K562 (cell line): ENCODE measurements around the gene ANO2. TPM values are rescaled to one million over a fixed set of nuclear protein-coding genes. Genes with fewer than 3 reads are reported as not detected.

ENCODE experiments used
- ATAC-seq: fragments of 200-7000 bp; cut with Tn5 transposase; 3 replicates; pipeline ENCODE4 v1.9.1; 2020; ENCODE audit warnings: moderate library complexity
- BruUV-seq: library from RNA; stranded (reverse); fragments of 400-500 nt; replicated peaks from 2 replicates; lab custom pipeline; 2021; lab: Mats Ljungman, UMichigan
- CTCF ChIA-PET: fragments of 300-600 bp; formaldehyde crosslinking; extraction: SDS; loops from one replicate; lab custom pipeline; 2021; ENCODE audit warnings: low intra/inter-chr PET ratio; lab: Yijun Ruan, JAX
- POLR2A ChIA-PET: fragments of 300-600, 350-650 bp; sonication (Branson Sonifier 250); formaldehyde crosslinking; extraction: SDS; loops from one replicate; lab custom pipeline; 2021; ENCODE audit warnings: antibody characterized with exemption, inconsistent platforms; lab: Yijun Ruan, JAX
- DNase-seq, 4 experiments: peaks; one replicate each; pipeline versions ENCODE4 v3.0.0 to v3.0.0-alpha.2; 2011 to 2018; ENCODE audit warnings: low spot score in 3 of 4, mixed read lengths in 3 of 4; ENCODE audit errors: extremely low read depth in 1 of 4
- FAIRE-seq: peaks from 2 replicates; lab custom pipeline; 2011; peaks lifted over from hg19 to GRCh38; lab: Jason Lieb, UNC
- H2AFZ ChIP-seq: 2 replicates; pipeline ENCODE4 v1.6.0; 2011; ENCODE audit warnings: low read depth, low read length, control low read depth, inconsistent platforms
- H3K27ac ChIP-seq: fragments of 200-600 bp; 3 replicates; pipeline ENCODE4 v1.8.0; 2011; ENCODE audit warnings: low read depth, mild to moderate bottlenecking, control low read depth, inconsistent platforms, low read length, moderate library complexity, mixed read lengths; ENCODE audit errors: extremely low read depth
- H3K27me3 ChIP-seq, 2 experiments: fragments of 300-600 bp in 1 of 2; 2 replicates in 1 of 2; 3 replicates in 1 of 2; pipeline versions ENCODE4 v1.6.0 to v1.8.0; 2011; ENCODE audit warnings: inconsistent platforms in 2 of 2, low read length in 2 of 2, mild to moderate bottlenecking in 1 of 2, mixed read lengths in 1 of 2, moderate library complexity in 1 of 2; ENCODE audit not compliant: control insufficient read depth in 2 of 2, insufficient read depth in 2 of 2
- H3K36me3 ChIP-seq: fragments of 300-600 bp; 3 replicates; pipeline ENCODE4 v1.8.0; 2011; ENCODE audit warnings: mild to moderate bottlenecking, low read length, inconsistent platforms; ENCODE audit not compliant: control insufficient read depth, insufficient read depth
- H3K4me1 ChIP-seq, 2 experiments: fragments of 200-600 bp in 1 of 2; replicated peaks in 1 of 2; 2 replicates in 1 of 2; 3 replicates in 1 of 2; pipeline versions ENCODE4 v1.5.1 to v1.8.0; 2011; ENCODE audit warnings: inconsistent platforms in 2 of 2, low read length in 2 of 2, mild to moderate bottlenecking in 1 of 2, mixed read lengths in 1 of 2, moderate library complexity in 1 of 2; ENCODE audit not compliant: control insufficient read depth in 2 of 2, insufficient read depth in 2 of 2
- H3K4me2 ChIP-seq: 2 replicates; pipeline ENCODE4 v1.6.1; 2011; ENCODE audit warnings: low read length, control low read depth, inconsistent platforms, mixed read lengths; ENCODE audit not compliant: insufficient read depth
- H3K4me3 ChIP-seq: fragments of 200-600 bp; sonication (generic), shearing (Covaris generic); 2 replicates; pipeline ENCODE4 v1.5.1; 2016; ENCODE audit warnings: control low read depth, inconsistent platforms
- H3K79me2 ChIP-seq: fragments of 200-600 bp; 3 replicates; pipeline ENCODE4 v1.8.0; 2011; ENCODE audit warnings: low read length, inconsistent platforms; ENCODE audit not compliant: control insufficient read depth, insufficient read depth
- H3K9ac ChIP-seq, 2 experiments: 2 replicates each; pipeline versions ENCODE4 v1.6.0 to v1.6.1; 2011; ENCODE audit warnings: low read depth in 2 of 2, low read length in 2 of 2, control low read depth in 1 of 2, inconsistent platforms in 1 of 2, mild to moderate bottlenecking in 1 of 2, mixed read lengths in 1 of 2; ENCODE audit not compliant: insufficient read depth in 1 of 2
- H3K9me1 ChIP-seq: one replicate; pipeline ENCODE4 v1.6.0; 2011; ENCODE audit warnings: inconsistent platforms, mild to moderate bottlenecking, low read length, moderate library complexity; ENCODE audit not compliant: control insufficient read depth, insufficient read depth
- H3K9me3 ChIP-seq: replicated peaks from 2 replicates; pipeline ENCODE4 v1.5.1; 2011; ENCODE audit warnings: low read depth, low read length, inconsistent platforms; ENCODE audit not compliant: control insufficient read depth, insufficient read depth
- H4K20me1 ChIP-seq: replicated peaks from 2 replicates; pipeline ENCODE4 v1.6.1; 2011; ENCODE audit warnings: low read length, inconsistent platforms, mixed read lengths; ENCODE audit not compliant: control insufficient read depth, insufficient read depth
- CSDE1 ChIP-seq, 2 experiments: fragments of 450-650 bp; IDR thresholded peaks; 2 replicates each; pipeline ENCODE4 v1.6.1; 2016; ENCODE audit warnings: mild to moderate bottlenecking in 1 of 2
- CTCF ChIP-seq, 3 experiments: IDR thresholded peaks in 2 of 3; conservative IDR thresholded peaks in 1 of 3; 2 replicates each; pipeline ENCODE4 v1.5.1; 2011 to 2012; ENCODE audit warnings: low read length in 3 of 3, mild to moderate bottlenecking in 3 of 3, control low read depth in 2 of 3, improper control_type of control experiment in 1 of 3, inconsistent platforms in 1 of 3, low read depth in 1 of 3, mixed read lengths in 1 of 3, moderate library complexity in 1 of 3; ENCODE audit not compliant: insufficient read depth in 2 of 3
- NBN ChIP-seq: fragments of 450-650 bp; IDR thresholded peaks from 2 replicates; pipeline ENCODE4 v1.6.1; 2016; ENCODE audit warnings: low read depth, mild to moderate bottlenecking
- RAD21 ChIP-seq, 2 experiments: fragments of 250-450 bp in 1 of 2; fragments of 450-650 bp in 1 of 2; sonication (Bioruptor Pico) in 1 of 2; formaldehyde crosslinking in 1 of 2; IDR thresholded peaks in 1 of 2; conservative IDR thresholded peaks in 1 of 2; 2 replicates each; pipeline versions ENCODE4 v1.4.0 to v1.8.0; 2020 to 2022; ENCODE audit warnings: mild to moderate bottlenecking in 2 of 2, moderate library complexity in 1 of 2
- RNF219 ChIP-seq: fragments of 250-450 bp; sonication (Bioruptor Pico); IDR thresholded peaks from 2 replicates; pipeline ENCODE4 v1.5.0; 2022; ENCODE audit warnings: mild to moderate bottlenecking
- TBL1XR1 ChIP-seq, 2 experiments: IDR thresholded peaks; 2 replicates each; pipeline ENCODE4 v1.6.1; 2012; ENCODE audit warnings: improper control_type of control experiment in 2 of 2, low read length in 2 of 2, mild to moderate bottlenecking in 1 of 2
- WGBS: fragments of 100-300 bp; shearing (Covaris generic); methylation state at CpG from one replicate; pipeline ENCODE4 v1.1.6; 2016; ENCODE audit warnings: low coverage, mixed read lengths; ENCODE audit not compliant: insufficient coverage; ENCODE audit errors: missing lambda C conversion rate; 5-methylcytosine and 5-hydroxymethylcytosine counted together
- in situ Hi-C: fragments of 300-500 bp; cut with MboI; formaldehyde crosslinking; loops from 4 replicates; pipeline ENCODE4 v1.15.0; 2018; ENCODE audit warnings: inconsistent platforms, mixed read lengths
- intact Hi-C: fragments of 100-400 bp; cut with micrococcal nuclease; formaldehyde crosslinking; loops from 2 replicates; pipeline ENCODE4 v1.14.2; 2022
- polyA plus RNA-seq, 8 experiments: library from polyadenylated mRNA; depleted of rRNA in 4 of 8; stranded (reverse) in 5 of 8; unstranded in 3 of 8; fragments of >200 nt; fragmentation: Nextera tagmentation in 2 of 8; fragmentation: Illumina TruSeq in 1 of 8; extraction: Ambion mirVana in 2 of 8; extraction: Trizol in 1 of 8; gene quantifications; 2 replicates each; pipeline versions ENCODE4 v1.2.1 to v1.2.3, GENCODE V29; 2011 to 2014; ENCODE audit warnings: inconsistent platforms in 1 of 8, missing spikeins in 1 of 8
- total RNA-seq, 7 experiments: library from RNA; depleted of rRNA in 6 of 7; stranded (reverse); fragments of >200 nt in 6 of 7; fragmentation: Illumina TruSeq in 2 of 7; extraction: Trizol in 2 of 7; gene quantifications; 2 replicates each; pipeline versions ENCODE4 v1.2.1 to v1.2.3, GENCODE V29; 2011 to 2021; ENCODE audit warnings: low replicate concordance in 1 of 7
- TF ChIP-seq, protein P1 (sequence below): fragments of 450-650 bp; IDR thresholded peaks from 2 replicates; pipeline ENCODE4 v1.6.1; 2017; ENCODE audit warnings: antibody characterized with exemption, mild to moderate bottlenecking
- TF ChIP-seq, protein P2 (sequence below): IDR thresholded peaks from 3 replicates; pipeline ENCODE4 v1.6.1; 2011; ENCODE audit warnings: borderline replicate concordance, mild to moderate bottlenecking, moderate library complexity; ENCODE audit not compliant: insufficient read length; ENCODE audit errors: extremely low read depth

ANO2 gene
- total and polyA plus RNA-seq, 9 of the 15 experiments (the other 6 are each of a cell fraction or from before 2014, with no cell fraction given) = 0.64 TPM; not detected in 8

DNA sequence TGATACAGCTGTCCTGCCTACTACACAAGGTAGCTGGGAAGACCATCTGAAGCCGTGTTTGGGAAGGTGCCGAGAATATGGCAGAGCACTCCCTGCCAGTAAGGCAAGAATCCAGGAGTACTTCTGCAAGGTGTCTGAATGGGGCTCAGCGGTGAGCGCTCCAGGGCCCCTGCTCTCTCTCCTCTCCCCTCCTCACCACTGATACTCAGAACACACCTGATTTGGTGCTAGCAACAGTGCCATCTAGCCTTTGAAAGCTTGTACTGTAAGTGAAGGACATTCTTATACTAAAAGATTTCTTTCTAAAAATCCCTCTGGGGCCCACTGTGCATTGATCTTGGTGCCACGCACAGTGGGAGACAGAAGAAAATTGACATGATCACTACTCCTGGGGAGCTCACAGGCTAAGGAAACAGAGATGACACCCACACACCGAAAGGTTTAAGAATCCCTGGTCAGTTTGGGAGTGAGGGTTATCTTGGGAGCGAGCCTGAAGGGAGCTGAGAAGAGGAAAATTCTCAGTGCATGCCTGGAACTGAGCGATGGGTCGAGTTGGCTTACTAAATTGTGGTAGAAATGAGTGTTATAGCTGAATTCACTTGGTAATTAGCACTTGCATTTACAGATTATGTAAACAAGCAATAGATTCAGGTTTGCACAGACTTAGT is 296.2 kb downstream of the ANO2 start:
- H3K9ac ChIP-seq = no peak overlapping the region
- 0 out of 5 replicates have a peak, but pooled peaks cover 0 to 4% of the 10 kb centered on the region in 2 experiments for H3K27me3 ChIP-seq
- peak; percentile 79; the same call in 2 of the 3 replicates for ATAC-seq
- FAIRE-seq = no peak
- no peak overlapping the region for H3K27ac ChIP-seq
- intact Hi-C loops = no loop called here
- H2AFZ ChIP-seq = no peak overlapping the region
- H3K9me1 ChIP-seq = no peaks in the 10 kb centered on the region
- BruUV-seq = no TSS peak
- ChIA-PET CTCF (no interaction called here), POLR2A (interaction anchor here (0.7 kb wide), 1 partner anchor 234 kb away, joined by 3 read pairs; no protein-coding TSS in a partner anchor)
- H3K4me1 ChIP-seq = no peaks in the 10 kb centered on the region
- no peaks in the 10 kb centered on the region for H3K79me2 ChIP-seq
- no peaks in the 10 kb centered on the region for H3K9me3 ChIP-seq
- H3K36me3 ChIP-seq = no peaks in the 10 kb centered on the region
- no peak overlapping the region for H3K4me3 ChIP-seq
- no peak overlapping the region for H3K4me2 ChIP-seq
- DNase-seq = peak in 3 of 4 experiments; percentile 7 to 28 (median 11)
- WGBS = 2% methylated on average over 9 of the region's 9 CpGs
- in situ Hi-C loops = no loop called here
- no peaks in the 10 kb centered on the region for H4K20me1 ChIP-seq
- TF ChIP-seq TBL1XR1 (IDR thresholded peaks at IDR 0.05; ENCODE audit: low read length in 2 of 2) (no peak), CSDE1 (IDR thresholded peaks at IDR 0.05) (no peak), CTCF (IDR thresholded peaks at IDR 0.05 in 2 of 3, conservative IDR thresholded peaks at IDR 0.05 in 1 of 3; ENCODE audit: insufficient read depth in 2 of 3, low read depth in 1 of 3, low read length in 3 of 3) (peak; percentile 35 to 45 (median 42); a peak in 4 of 6 replicates), RNF219 (no peak), RAD21 (CRISPR knock-in tag; conservative IDR thresholded peaks at IDR 0.05 in 1 of 2, IDR thresholded peaks at IDR 0.05 in 1 of 2) (peak in 1 of 2 experiments; percentile 31; a peak in 2 of 4 replicates), NBN (no peak)
- TF ChIP-seq, protein P1, sequence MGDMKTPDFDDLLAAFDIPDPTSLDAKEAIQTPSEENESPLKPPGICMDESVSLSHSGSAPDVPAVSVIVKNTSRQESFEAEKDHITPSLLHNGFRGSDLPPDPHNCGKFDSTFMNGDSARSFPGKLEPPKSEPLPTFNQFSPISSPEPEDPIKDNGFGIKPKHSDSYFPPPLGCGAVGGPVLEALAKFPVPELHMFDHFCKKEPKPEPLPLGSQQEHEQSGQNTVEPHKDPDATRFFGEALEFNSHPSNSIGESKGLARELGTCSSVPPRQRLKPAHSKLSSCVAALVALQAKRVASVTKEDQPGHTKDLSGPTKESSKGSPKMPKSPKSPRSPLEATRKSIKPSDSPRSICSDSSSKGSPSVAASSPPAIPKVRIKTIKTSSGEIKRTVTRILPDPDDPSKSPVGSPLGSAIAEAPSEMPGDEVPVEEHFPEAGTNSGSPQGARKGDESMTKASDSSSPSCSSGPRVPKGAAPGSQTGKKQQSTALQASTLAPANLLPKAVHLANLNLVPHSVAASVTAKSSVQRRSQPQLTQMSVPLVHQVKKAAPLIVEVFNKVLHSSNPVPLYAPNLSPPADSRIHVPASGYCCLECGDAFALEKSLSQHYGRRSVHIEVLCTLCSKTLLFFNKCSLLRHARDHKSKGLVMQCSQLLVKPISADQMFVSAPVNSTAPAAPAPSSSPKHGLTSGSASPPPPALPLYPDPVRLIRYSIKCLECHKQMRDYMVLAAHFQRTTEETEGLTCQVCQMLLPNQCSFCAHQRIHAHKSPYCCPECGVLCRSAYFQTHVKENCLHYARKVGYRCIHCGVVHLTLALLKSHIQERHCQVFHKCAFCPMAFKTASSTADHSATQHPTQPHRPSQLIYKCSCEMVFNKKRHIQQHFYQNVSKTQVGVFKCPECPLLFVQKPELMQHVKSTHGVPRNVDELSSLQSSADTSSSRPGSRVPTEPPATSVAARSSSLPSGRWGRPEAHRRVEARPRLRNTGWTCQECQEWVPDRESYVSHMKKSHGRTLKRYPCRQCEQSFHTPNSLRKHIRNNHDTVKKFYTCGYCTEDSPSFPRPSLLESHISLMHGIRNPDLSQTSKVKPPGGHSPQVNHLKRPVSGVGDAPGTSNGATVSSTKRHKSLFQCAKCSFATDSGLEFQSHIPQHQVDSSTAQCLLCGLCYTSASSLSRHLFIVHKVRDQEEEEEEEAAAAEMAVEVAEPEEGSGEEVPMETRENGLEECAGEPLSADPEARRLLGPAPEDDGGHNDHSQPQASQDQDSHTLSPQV = no peak
- TF ChIP-seq, protein P2, sequence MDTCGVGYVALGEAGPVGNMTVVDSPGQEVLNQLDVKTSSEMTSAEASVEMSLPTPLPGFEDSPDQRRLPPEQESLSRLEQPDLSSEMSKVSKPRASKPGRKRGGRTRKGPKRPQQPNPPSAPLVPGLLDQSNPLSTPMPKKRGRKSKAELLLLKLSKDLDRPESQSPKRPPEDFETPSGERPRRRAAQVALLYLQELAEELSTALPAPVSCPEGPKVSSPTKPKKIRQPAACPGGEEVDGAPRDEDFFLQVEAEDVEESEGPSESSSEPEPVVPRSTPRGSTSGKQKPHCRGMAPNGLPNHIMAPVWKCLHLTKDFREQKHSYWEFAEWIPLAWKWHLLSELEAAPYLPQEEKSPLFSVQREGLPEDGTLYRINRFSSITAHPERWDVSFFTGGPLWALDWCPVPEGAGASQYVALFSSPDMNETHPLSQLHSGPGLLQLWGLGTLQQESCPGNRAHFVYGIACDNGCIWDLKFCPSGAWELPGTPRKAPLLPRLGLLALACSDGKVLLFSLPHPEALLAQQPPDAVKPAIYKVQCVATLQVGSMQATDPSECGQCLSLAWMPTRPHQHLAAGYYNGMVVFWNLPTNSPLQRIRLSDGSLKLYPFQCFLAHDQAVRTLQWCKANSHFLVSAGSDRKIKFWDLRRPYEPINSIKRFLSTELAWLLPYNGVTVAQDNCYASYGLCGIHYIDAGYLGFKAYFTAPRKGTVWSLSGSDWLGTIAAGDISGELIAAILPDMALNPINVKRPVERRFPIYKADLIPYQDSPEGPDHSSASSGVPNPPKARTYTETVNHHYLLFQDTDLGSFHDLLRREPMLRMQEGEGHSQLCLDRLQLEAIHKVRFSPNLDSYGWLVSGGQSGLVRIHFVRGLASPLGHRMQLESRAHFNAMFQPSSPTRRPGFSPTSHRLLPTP = no peak
